Rectal smooth muscle tissue (tissue), 1 donor: ENCODE measurements around the gene ACIN1.

ENCODE experiments used
- H3K27ac ChIP-seq: one replicate; pipeline ENCODE4 v1.7.0; 2013; ENCODE audit warnings: low read depth, low read length, inconsistent platforms
- H3K27me3 ChIP-seq: one replicate; pipeline ENCODE4 v1.7.0; 2013; ENCODE audit warnings: low read length; ENCODE audit not compliant: control insufficient read depth, insufficient read depth
- H3K36me3 ChIP-seq: one replicate; pipeline ENCODE4 v1.7.0; 2013; ENCODE audit warnings: low read length; ENCODE audit not compliant: control insufficient read depth, insufficient read depth
- H3K4me1 ChIP-seq: one replicate; pipeline ENCODE4 v1.7.0; 2013; ENCODE audit warnings: low read length; ENCODE audit not compliant: control insufficient read depth, insufficient read depth
- H3K4me3 ChIP-seq: one replicate; pipeline ENCODE4 v1.7.0; 2013; ENCODE audit warnings: low read length
- H3K9ac ChIP-seq: one replicate; pipeline ENCODE4 v1.7.0; 2013; ENCODE audit warnings: low read length

ACIN1 gene

GRCh38 chr14:23094666-23095195 lies at the start of gene ACIN1:
Gene ACIN1 (minus strand): TSS chr14:23095136. CDS start chr14:23095112, 24 bp downstream.
- Histone ChIP-seq H3K36me3 (peaks cover 25% of the 10 kb centered on the region), H3K27me3 (no peaks in the 10 kb centered on the region), H3K4me3 (peak within 1 kb of the TSS; percentile 100), H3K27ac (peak within 1 kb of the TSS; percentile 100), H3K9ac (peak within 1 kb of the TSS; percentile 97), H3K4me1 (peaks cover 22% of the 10 kb centered on the region)

GRCh38 chr14:23143911-23144310 lies 49.0 kb upstream of the ACIN1 start:
- Histone ChIP-seq H3K27me3 (no peaks in the 10 kb centered on the region), H3K4me3 (no peak overlapping the region), H3K27ac (no peak overlapping the region), H3K36me3 (no peaks in the 10 kb centered on the region), H3K4me1 (peaks cover 19% of the 10 kb centered on the region), H3K9ac (no peak overlapping the region)

GRCh38 chr14:23142826-23143225 lies 47.9 kb upstream of the ACIN1 start:
- Histone ChIP-seq H3K4me1 (peaks cover 19% of the 10 kb centered on the region), H3K27ac (no peak overlapping the region), H3K27me3 (no peaks in the 10 kb centered on the region), H3K36me3 (no peaks in the 10 kb centered on the region), H3K4me3 (no peak overlapping the region), H3K9ac (no peak overlapping the region)

GRCh38 chr14:23141706-23142444 lies 46.9 kb upstream of the ACIN1 start:
- H3K9ac ChIP-seq: no peak overlapping the region
- H3K27ac ChIP-seq: peak overlapping the region; percentile 30
- no peaks in the 10 kb centered on the region for H3K27me3 ChIP-seq
- H3K4me3 ChIP-seq: no peak overlapping the region
- peaks cover 19% of the 10 kb centered on the region for H3K4me1 ChIP-seq
- H3K36me3 ChIP-seq: no peaks in the 10 kb centered on the region

GRCh38 chr14:23140371-23140770 lies 45.4 kb upstream of the ACIN1 start:
- H3K36me3 ChIP-seq: no peaks in the 10 kb centered on the region

GRCh38 chr14:23139874-23140273 lies 44.9 kb upstream of the ACIN1 start:
- H3K4me1 ChIP-seq: peaks cover 19% of the 10 kb centered on the region
- H3K27ac ChIP-seq: peak overlapping the region; percentile 74
- H3K27me3 ChIP-seq: no peaks in the 10 kb centered on the region
- no peak overlapping the region for H3K4me3 ChIP-seq
- no peaks in the 10 kb centered on the region for H3K36me3 ChIP-seq
- H3K9ac ChIP-seq: no peak overlapping the region

More at GRCh38 chr14:23140371-23140770, 45.4 kb upstream of the ACIN1 start:
- Histone ChIP-seq H3K27ac (peak overlapping the region; percentile 74), H3K4me3 (no peak overlapping the region), H3K27me3 (no peaks in the 10 kb centered on the region), H3K4me1 (peaks cover 19% of the 10 kb centered on the region), H3K9ac (no peak overlapping the region)

GRCh38 chr14:23137813-23138535 lies 43.0 kb upstream of the ACIN1 start:
- Histone ChIP-seq H3K4me3 (no peak overlapping the region), H3K4me1 (peaks cover 19% of the 10 kb centered on the region), H3K9ac (no peak overlapping the region), H3K36me3 (no peaks in the 10 kb centered on the region), H3K27ac (no peak overlapping the region), H3K27me3 (no peaks in the 10 kb centered on the region)

GRCh38 chr14:23137192-23137812 lies 42.4 kb upstream of the ACIN1 start:
- H3K27ac ChIP-seq: no peak overlapping the region
- peaks cover 15% of the 10 kb centered on the region for H3K4me1 ChIP-seq
- H3K36me3 ChIP-seq: no peaks in the 10 kb centered on the region
- H3K4me3 ChIP-seq: no peak overlapping the region
- H3K9ac ChIP-seq: no peak overlapping the region
- H3K27me3 ChIP-seq: no peaks in the 10 kb centered on the region

- Histone ChIP-seq H3K27ac (no peak overlapping the region), H3K4me1 (peaks cover 8% of the 10 kb centered on the region), H3K27me3 (no peaks in the 10 kb centered on the region), H3K36me3 (no peaks in the 10 kb centered on the region), H3K4me3 (no peak overlapping the region), H3K9ac (no peak overlapping the region)
Observed at GRCh38 chr14:23136566-23137133, 41.7 kb upstream of the ACIN1 start.

GRCh38 chr14:23132970-23133369 lies 38.0 kb upstream of the ACIN1 start:
- H3K27ac ChIP-seq: no peak overlapping the region
- no peak overlapping the region for H3K9ac ChIP-seq
- H3K27me3 ChIP-seq: no peaks in the 10 kb centered on the region

GRCh38 chr14:23131482-23131881 lies 36.5 kb upstream of the ACIN1 start:
- Histone ChIP-seq H3K27ac (no peak overlapping the region), H3K9ac (no peak overlapping the region), H3K36me3 (peaks cover 2% of the 10 kb centered on the region)

More at GRCh38 chr14:23132970-23133369, 38.0 kb upstream of the ACIN1 start:
- H3K4me1 ChIP-seq: no peaks in the 10 kb centered on the region
- no peak overlapping the region for H3K4me3 ChIP-seq
- peaks cover 2% of the 10 kb centered on the region for H3K36me3 ChIP-seq

GRCh38 chr14:23130871-23131270 lies 35.9 kb upstream of the ACIN1 start:
- Histone ChIP-seq H3K36me3 (peaks cover 2% of the 10 kb centered on the region), H3K27ac (no peak overlapping the region), H3K9ac (no peak overlapping the region)

More at GRCh38 chr14:23131482-23131881, 36.5 kb upstream of the ACIN1 start:
- no peak overlapping the region for H3K4me3 ChIP-seq
- no peaks in the 10 kb centered on the region for H3K27me3 ChIP-seq
- no peaks in the 10 kb centered on the region for H3K4me1 ChIP-seq

More at GRCh38 chr14:23130871-23131270, 35.9 kb upstream of the ACIN1 start:
- Histone ChIP-seq H3K27me3 (no peaks in the 10 kb centered on the region), H3K4me3 (no peak overlapping the region), H3K4me1 (no peaks in the 10 kb centered on the region)
